COR-L47 (cell line): ENCODE data around the gene SNCAIP.
A peak's percentile ranks its signal among the peaks of the same experiment; 100 is the strongest.

Source experiments
- DNase-seq: peaks from one replicate; lab custom pipeline; 2025; lab: John Stamatoyannopoulos, UW

Gene SNCAIP

GRCh38 chr5:122426301-122426700, 114.3 kb downstream of the SNCAIP start:
- no peak for DNase-seq

- no peak for DNase-seq
These were observed 115.6 kb downstream of the SNCAIP start for GRCh38 chr5:122427621-122428020.

- no peak for DNase-seq
These were observed 117.7 kb downstream of the SNCAIP start for GRCh38 chr5:122429545-122430318.

GRCh38 chr5:122430319-122430586, 118.2 kb downstream of the SNCAIP start:
- DNase-seq, result no peak

GRCh38 chr5:122431298-122431697, 119.3 kb downstream of the SNCAIP start:
- no peak for DNase-seq

GRCh38 chr5:122434205-122434970, 122.4 kb downstream of the SNCAIP start:
- DNase-seq, result peak; percentile 77

GRCh38 chr5:122435234-122435633, 123.2 kb downstream of the SNCAIP start:
- DNase-seq, result no peak

GRCh38 chr5:122435761-122436160, 123.7 kb downstream of the SNCAIP start:
- no peak for DNase-seq

GRCh38 chr5:122436615-122437014, 124.6 kb downstream of the SNCAIP start:
- DNase-seq, result no peak

GRCh38 chr5:122439645-122440044, 127.6 kb downstream of the SNCAIP start:
- no peak for DNase-seq

- DNase-seq, result no peak
These were observed 130.9 kb downstream of the SNCAIP start for GRCh38 chr5:122442938-122443337.

- no peak for DNase-seq
These were observed 132.4 kb downstream of the SNCAIP start for GRCh38 chr5:122444411-122444810.

- DNase-seq, result no peak
These were observed 133.0 kb downstream of the SNCAIP start for GRCh38 chr5:122445070-122445469.

GRCh38 chr5:122447072-122447471, 135.0 kb downstream of the SNCAIP start:
- no peak for DNase-seq

- no peak for DNase-seq
These were observed 135.8 kb downstream of the SNCAIP start for GRCh38 chr5:122447879-122448278.

- DNase-seq, result no peak
These were observed 142.5 kb downstream of the SNCAIP start for GRCh38 chr5:122454541-122454940.

- DNase-seq, result no peak
These were observed 143.9 kb downstream of the SNCAIP start for GRCh38 chr5:122455939-122456338.

- DNase-seq, result no peak
These were observed 145.3 kb downstream of the SNCAIP start for GRCh38 chr5:122457178-122457826.

- DNase-seq, result peak; percentile 8
These were observed 146.3 kb downstream of the SNCAIP start for GRCh38 chr5:122458278-122458872.

GRCh38 chr5:122462486-122462885, 150.4 kb downstream of the SNCAIP start:
- DNase-seq, result no peak

GRCh38 chr5:122463221-122463620, 151.2 kb downstream of the SNCAIP start:
- no peak for DNase-seq

GRCh38 chr5:122464191-122464590, 152.2 kb downstream of the SNCAIP start:
- no peak for DNase-seq
